K562 (cell line): ENCODE results near the gene PDIA4. TPM values are rescaled to one million over a fixed set of nuclear protein-coding genes. Genes with fewer than 3 reads are reported as not detected.

Experiments used
- CBX3 ChIP-seq, 2 experiments: IDR thresholded peaks; 1 replicate in 1 of 2; 2 replicates in 1 of 2; pipeline ENCODE4 v1.6.1; 2012; ENCODE audit warnings: inconsistent platforms in 2 of 2, low read length in 2 of 2, borderline replicate concordance in 1 of 2, control low read depth in 1 of 2
- GATAD2B ChIP-seq: fragments of 450-650 bp; IDR thresholded peaks from 2 replicates; pipeline ENCODE4 v1.6.1; 2017; ENCODE audit warnings: mild to moderate bottlenecking, borderline replicate concordance
- GTF2E2 ChIP-seq: fragments of 200-800 bp; sonication (Bioruptor generic); IDR thresholded peaks from 2 replicates; pipeline ENCODE4 v1.6.1; 2016; ENCODE audit warnings: missing genetic modification characterization, missing compliant biosample characterization
- KAT7 ChIP-seq: sonication (generic); formaldehyde crosslinking; IDR thresholded peaks from 2 replicates; pipeline ENCODE4 v1.8.0; 2022; ENCODE audit warnings: missing genetic modification reagents, mild to moderate bottlenecking, borderline replicate concordance
- MAZ ChIP-seq, 2 experiments: fragments of 450-650 bp in 1 of 2; sonication (generic) in 1 of 2; formaldehyde crosslinking; IDR thresholded peaks in 1 of 2; conservative IDR thresholded peaks in 1 of 2; 2 replicates each; pipeline versions ENCODE4 v1.4.0 to v1.5.0; 2020; ENCODE audit warnings: mild to moderate bottlenecking in 1 of 2, missing genetic modification reagents in 1 of 2
- MXI1 ChIP-seq: IDR thresholded peaks from 2 replicates; pipeline ENCODE4 v1.6.1; 2011; ENCODE audit warnings: low read depth, mild to moderate bottlenecking, improper control_type of control experiment, low read length
- NR2F6 ChIP-seq: fragments of 450-650 bp; formaldehyde crosslinking; IDR thresholded peaks from 2 replicates; pipeline ENCODE4 v1.4.0; 2020; ENCODE audit warnings: mild to moderate bottlenecking
- ZNF143 ChIP-seq: sonication (generic); formaldehyde crosslinking; IDR thresholded peaks from 2 replicates; pipeline ENCODE4 v1.9.0; 2022; ENCODE audit warnings: mild to moderate bottlenecking, missing genetic modification reagents
- ZNF384 ChIP-seq: IDR thresholded peaks from 2 replicates; pipeline ENCODE4 v1.6.1; 2012; ENCODE audit warnings: low read depth, low read length, improper control_type of control experiment
- ZNF780A ChIP-seq: fragments of 250-450 bp; sonication (Bioruptor Pico); IDR thresholded peaks from 2 replicates; pipeline ENCODE4 v1.5.0; 2021; ENCODE audit warnings: mild to moderate bottlenecking
- polyA plus RNA-seq, 8 experiments: library from polyadenylated mRNA; depleted of rRNA in 4 of 8; stranded (reverse) in 5 of 8; unstranded in 3 of 8; fragments of >200 nt; fragmentation: Nextera tagmentation in 2 of 8; fragmentation: Illumina TruSeq in 1 of 8; extraction: Ambion mirVana in 2 of 8; extraction: Trizol in 1 of 8; gene quantifications; 2 replicates each; pipeline versions ENCODE4 v1.2.1 to v1.2.3, GENCODE V29; 2011 to 2014; ENCODE audit warnings: inconsistent platforms in 1 of 8, missing spikeins in 1 of 8
- total RNA-seq, 7 experiments: library from RNA; depleted of rRNA in 6 of 7; stranded (reverse); fragments of >200 nt in 6 of 7; fragmentation: Illumina TruSeq in 2 of 7; extraction: Trizol in 2 of 7; gene quantifications; 2 replicates each; pipeline versions ENCODE4 v1.2.1 to v1.2.3, GENCODE V29; 2011 to 2021; ENCODE audit warnings: low replicate concordance in 1 of 7
- TF ChIP-seq, protein P1 (sequence below): sonication (generic); formaldehyde crosslinking; IDR thresholded peaks from 2 replicates; pipeline ENCODE4 v1.8.1; 2023; ENCODE audit warnings: mild to moderate bottlenecking, missing genetic modification reagents
- TF ChIP-seq, protein P2 (sequence below), 2 experiments: fragments of 450-650 bp; IDR thresholded peaks; 2 replicates each; pipeline ENCODE4 v1.6.1; 2016

Gene PDIA4
- total and polyA plus RNA-seq, 9 of the 15 experiments (the other 6 are each of a cell fraction or from before 2014, with no cell fraction given) = 9.1 to 175 (median 146) TPM

DNA sequence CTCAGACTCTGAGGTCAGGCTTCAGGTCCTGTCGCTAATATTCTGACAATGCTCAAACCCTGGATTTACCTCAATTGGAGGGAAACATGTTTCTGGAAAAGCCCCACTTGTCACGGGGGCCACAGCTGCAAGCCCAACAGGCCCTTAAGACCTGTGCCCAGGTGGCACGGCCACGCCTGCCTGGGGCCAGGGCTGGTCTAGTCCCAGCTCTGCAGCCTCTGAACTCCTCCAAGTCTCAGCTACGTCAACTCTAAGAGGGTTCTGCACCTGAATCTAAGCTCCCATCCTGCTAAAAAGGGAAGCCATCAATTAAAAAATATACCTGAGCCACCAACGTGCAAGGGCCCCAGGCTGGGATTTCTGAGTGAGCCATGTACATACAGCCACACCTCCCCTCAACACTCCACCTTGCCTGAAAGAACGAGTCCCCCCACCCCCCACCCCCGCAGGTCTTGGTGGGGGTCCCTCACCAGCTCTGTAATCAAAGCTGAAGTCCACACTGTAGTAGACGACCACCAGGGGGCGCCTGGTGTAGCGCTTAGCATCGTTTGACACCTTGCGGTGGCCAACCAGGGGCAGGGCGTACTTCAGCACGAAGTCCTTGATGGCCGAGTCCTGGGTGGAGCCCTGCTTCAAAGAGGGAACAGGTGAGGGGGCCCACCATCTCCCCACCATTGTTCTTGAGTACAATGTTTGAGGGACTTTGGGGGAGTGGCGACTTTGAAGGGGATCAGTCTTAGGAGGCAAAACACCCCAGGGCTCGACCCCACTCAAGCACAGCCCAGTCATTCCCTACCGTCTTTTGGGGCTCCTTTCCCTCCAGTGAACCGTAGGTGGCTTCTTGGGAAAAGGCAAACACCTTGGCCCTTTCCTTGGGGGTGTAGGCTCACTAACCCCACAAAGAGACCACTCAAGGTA lies 22.6 kb downstream of the PDIA4 start (continued):
- TF ChIP-seq ZNF143 (CRISPR knock-in tag) (peak; percentile 58; the same call in 1 of the 2 replicates), GATAD2B (no peak), MXI1 (no peak), KAT7 (0 out of 2 replicates have a peak, but pooled peaks have one; percentile 44), NR2F6 (no peak), ZNF780A (CRISPR knock-in tag) (no peak), GTF2E2 (tag) (no peak), CBX3 (IDR thresholded peaks at IDR 0.05; ENCODE audit: borderline replicate concordance in 1 of 2, low read length in 2 of 2) (peak in 1 of 2 experiments; percentile 71; a peak in 1 of 3 replicates), ZNF384 (0 out of 2 replicates have a peak, but pooled peaks have one; percentile 31), MAZ (CRISPR knock-in tag; conservative IDR thresholded peaks at IDR 0.05 in 1 of 2, IDR thresholded peaks at IDR 0.05 in 1 of 2) (peak; percentile 46 to 70; a peak in 2 of 4 replicates)
- TF ChIP-seq, protein P1, sequence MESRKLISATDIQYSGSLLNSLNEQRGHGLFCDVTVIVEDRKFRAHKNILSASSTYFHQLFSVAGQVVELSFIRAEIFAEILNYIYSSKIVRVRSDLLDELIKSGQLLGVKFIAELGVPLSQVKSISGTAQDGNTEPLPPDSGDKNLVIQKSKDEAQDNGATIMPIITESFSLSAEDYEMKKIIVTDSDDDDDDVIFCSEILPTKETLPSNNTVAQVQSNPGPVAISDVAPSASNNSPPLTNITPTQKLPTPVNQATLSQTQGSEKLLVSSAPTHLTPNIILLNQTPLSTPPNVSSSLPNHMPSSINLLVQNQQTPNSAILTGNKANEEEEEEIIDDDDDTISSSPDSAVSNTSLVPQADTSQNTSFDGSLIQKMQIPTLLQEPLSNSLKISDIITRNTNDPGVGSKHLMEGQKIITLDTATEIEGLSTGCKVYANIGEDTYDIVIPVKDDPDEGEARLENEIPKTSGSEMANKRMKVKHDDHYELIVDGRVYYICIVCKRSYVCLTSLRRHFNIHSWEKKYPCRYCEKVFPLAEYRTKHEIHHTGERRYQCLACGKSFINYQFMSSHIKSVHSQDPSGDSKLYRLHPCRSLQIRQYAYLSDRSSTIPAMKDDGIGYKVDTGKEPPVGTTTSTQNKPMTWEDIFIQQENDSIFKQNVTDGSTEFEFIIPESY (CRISPR knock-in tag) = peak; percentile 99
- TF ChIP-seq, protein P2, sequence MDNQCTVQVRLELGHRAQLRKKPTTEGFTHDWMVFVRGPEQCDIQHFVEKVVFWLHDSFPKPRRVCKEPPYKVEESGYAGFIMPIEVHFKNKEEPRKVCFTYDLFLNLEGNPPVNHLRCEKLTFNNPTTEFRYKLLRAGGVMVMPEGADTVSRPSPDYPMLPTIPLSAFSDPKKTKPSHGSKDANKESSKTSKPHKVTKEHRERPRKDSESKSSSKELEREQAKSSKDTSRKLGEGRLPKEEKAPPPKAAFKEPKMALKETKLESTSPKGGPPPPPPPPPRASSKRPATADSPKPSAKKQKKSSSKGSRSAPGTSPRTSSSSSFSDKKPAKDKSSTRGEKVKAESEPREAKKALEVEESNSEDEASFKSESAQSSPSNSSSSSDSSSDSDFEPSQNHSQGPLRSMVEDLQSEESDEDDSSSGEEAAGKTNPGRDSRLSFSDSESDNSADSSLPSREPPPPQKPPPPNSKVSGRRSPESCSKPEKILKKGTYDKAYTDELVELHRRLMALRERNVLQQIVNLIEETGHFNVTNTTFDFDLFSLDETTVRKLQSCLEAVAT (IDR thresholded peaks at IDR 0.05) = 0 out of 4 replicates have a peak, but pooled peaks of 1 of the 2 experiments have one; percentile 16
